Endodermal cell (in vitro differentiated cells): ENCODE measurements around the gene DSCAML1. TPM values are rescaled to one million over a fixed set of nuclear protein-coding genes. Genes with fewer than 3 reads are reported as not detected.

Experiments
- DNase-seq: peaks from one replicate; pipeline ENCODE4 v3.0.0-alpha.2; 2017
- H3K27ac ChIP-seq: 2 replicates; pipeline ENCODE4 v1.5.1; 2013; ENCODE audit warnings: mild to moderate bottlenecking, low read depth, low read length, moderate library complexity
- H3K27me3 ChIP-seq: 2 replicates; pipeline ENCODE4 v1.6.1; 2013; ENCODE audit warnings: mild to moderate bottlenecking, low read length, moderate library complexity; ENCODE audit not compliant: insufficient read depth, control insufficient read depth, poor library complexity, severe bottlenecking
- H3K36me3 ChIP-seq: 2 replicates; pipeline ENCODE4 v1.7.0; 2013; ENCODE audit warnings: mild to moderate bottlenecking, low read length, moderate library complexity; ENCODE audit not compliant: control insufficient read depth, insufficient read depth
- H3K4me1 ChIP-seq: one replicate; pipeline ENCODE4 v1.7.0; 2013; ENCODE audit warnings: low read length; ENCODE audit not compliant: control insufficient read depth, insufficient read depth
- H3K4me3 ChIP-seq: 2 replicates; pipeline ENCODE4 v1.5.1; 2013; ENCODE audit warnings: mild to moderate bottlenecking, low read length, moderate library complexity
- H3K9ac ChIP-seq: 2 replicates; pipeline ENCODE4 v1.6.1; 2013; ENCODE audit warnings: mild to moderate bottlenecking, low read length, moderate library complexity; ENCODE audit not compliant: poor library complexity, severe bottlenecking; ENCODE audit errors: extremely low read depth
- H3K9me3 ChIP-seq: 2 replicates; pipeline ENCODE4 v1.6.1; 2013; ENCODE audit warnings: mild to moderate bottlenecking, low read length, moderate library complexity; ENCODE audit not compliant: control insufficient read depth
- H3K27ac Mint-ChIP-seq: 2 replicates; pipeline ENCODE4 v1.8.0; 2020; ENCODE audit warnings: mixed read lengths
- H3K27me3 Mint-ChIP-seq: 2 replicates; pipeline ENCODE4 v1.8.0; 2021; ENCODE audit warnings: mild to moderate bottlenecking, mixed read lengths; ENCODE audit not compliant: insufficient read depth
- H3K36me3 Mint-ChIP-seq: 2 replicates; pipeline ENCODE4 v1.8.0; 2020; ENCODE audit warnings: low read depth, mixed read lengths
- H3K4me1 Mint-ChIP-seq: 2 replicates; pipeline ENCODE4 v1.8.0; 2020; ENCODE audit warnings: mixed read lengths
- H3K4me3 Mint-ChIP-seq: 2 replicates; pipeline ENCODE4 v1.8.0; 2020; ENCODE audit warnings: mild to moderate bottlenecking, moderate library complexity, mixed read lengths
- H3K9me3 Mint-ChIP-seq: 2 replicates; pipeline ENCODE4 v1.8.0; 2020; ENCODE audit warnings: mild to moderate bottlenecking, mixed read lengths
- CTCF ChIP-seq: fragments of 200-600 bp; sonication (generic); conservative IDR thresholded peaks from 2 replicates; pipeline ENCODE4 v1.5.0; 2021; ENCODE audit warnings: antibody characterized with exemption, mild to moderate bottlenecking
- WGBS, 2 experiments: methylation state at CpG; one replicate each; pipeline versions ENCODE4 v1.1.5 to v1.1.7; 2013; ENCODE audit warnings: missing lambda C conversion rate in 2 of 2, mixed read lengths in 1 of 2; ENCODE audit not compliant: insufficient coverage in 1 of 2, insufficient read length in 1 of 2; 5-methylcytosine and 5-hydroxymethylcytosine counted together
- total RNA-seq, 2 donors: library from RNA; stranded (reverse); fragmentation: NEBNext Ultra II Directional in 1 of 2; extraction: Animal tissue kit (Norgen Biotek cat#: 25700) in 1 of 2; gene quantifications; 2 replicates in 1 of 2; 3 replicates in 1 of 2; pipeline ENCODE4 v1.2.1, GENCODE V29; 2021

The DSCAML1 gene
- total RNA-seq, 2 donors from 2014 or later = 5.6 to 10.9 TPM

- peaks cover 29% of the 10 kb centered on the region for H3K27me3 ChIP-seq
Observed at GRCh38 chr11:117696540-117696939, 100.5 kb downstream of the DSCAML1 start.

GRCh38 chr11:117693344-117693743, 103.7 kb downstream of the DSCAML1 start:
- no peaks in the 10 kb centered on the region for H3K36me3 ChIP-seq
- peaks cover 2% of the 10 kb centered on the region for H3K4me1 ChIP-seq
- no peaks in the 10 kb centered on the region for H3K9me3 ChIP-seq
- Mint-ChIP-seq H3K4me3 (no peak overlapping the region), H3K4me1 (peaks cover 7% of the 10 kb centered on the region), H3K36me3 (no peaks in the 10 kb centered on the region), H3K27ac (no peak overlapping the region), H3K27me3 (peaks cover 8% of the 10 kb centered on the region), H3K9me3 (no peaks in the 10 kb centered on the region)
- DNase-seq = no peak
- no peak overlapping the region for H3K27ac ChIP-seq
- no peak overlapping the region for H3K4me3 ChIP-seq
- H3K27me3 ChIP-seq = peaks cover 8% of the 10 kb centered on the region
- 94 to 95% methylated on average over 3 of the region's 3 CpGs for WGBS, 2 experiments
- no peak for TF ChIP-seq CTCF
- no peak overlapping the region for H3K9ac ChIP-seq

More at GRCh38 chr11:117696540-117696939, 100.5 kb downstream of the DSCAML1 start:
- no peak overlapping the region for H3K27ac ChIP-seq
- no peak for DNase-seq
- H3K4me3 Mint-ChIP-seq = no peak overlapping the region
- H3K9me3 Mint-ChIP-seq = no peaks in the 10 kb centered on the region
- no peak for TF ChIP-seq CTCF
- peaks cover 2% of the 10 kb centered on the region for H3K4me1 ChIP-seq
- H3K4me3 ChIP-seq = no peak overlapping the region
- H3K36me3 ChIP-seq = no peaks in the 10 kb centered on the region
- H3K27me3 Mint-ChIP-seq = peaks cover 22% of the 10 kb centered on the region
- H3K9me3 ChIP-seq = no peaks in the 10 kb centered on the region
- peaks cover 2% of the 10 kb centered on the region for H3K4me1 Mint-ChIP-seq
- H3K9ac ChIP-seq = no peak overlapping the region
- no peak overlapping the region for H3K27ac Mint-ChIP-seq
- 30 to 33% methylated on average over 3 to 5 of the region's 5 CpGs for WGBS, 2 experiments
- no peaks in the 10 kb centered on the region for H3K36me3 Mint-ChIP-seq

- no peak for TF ChIP-seq CTCF
- H3K4me1 Mint-ChIP-seq = peaks cover 7% of the 10 kb centered on the region
- H3K4me3 Mint-ChIP-seq = no peak overlapping the region
- H3K36me3 ChIP-seq = no peaks in the 10 kb centered on the region
- no peak overlapping the region for H3K4me3 ChIP-seq
- H3K27ac Mint-ChIP-seq = no peak overlapping the region
- 84 to 100% methylated on average over 3 to 10 of the region's 10 CpGs for whole genome bisulfite sequencing, 2 experiments
- peaks cover 8% of the 10 kb centered on the region for H3K27me3 ChIP-seq
- H3K27ac ChIP-seq = no peak overlapping the region
- DNase-seq = no peak
- H3K9me3 ChIP-seq = no peaks in the 10 kb centered on the region
- no peak overlapping the region for H3K9ac ChIP-seq
- no peaks in the 10 kb centered on the region for H3K9me3 Mint-ChIP-seq
- H3K4me1 ChIP-seq = no peaks in the 10 kb centered on the region
- peaks cover 8% of the 10 kb centered on the region for H3K27me3 Mint-ChIP-seq
- H3K36me3 Mint-ChIP-seq = no peaks in the 10 kb centered on the region
Observed at GRCh38 chr11:117691516-117691915, 105.5 kb downstream of the DSCAML1 start.
